SU-DHL-6 (cell line): ENCODE data around the gene ITPR2.
"Not testable (repeated sequence)": the region's sequence is repeated elsewhere in the genome, so short reads cannot be mapped to it uniquely, and the experiment has no call there.

Experiments
- H2AFZ ChIP-seq: fragments of 200-600 bp; sonication (generic); 2 replicates; pipeline ENCODE4 v1.6.1; 2014; ENCODE audit warnings: low read depth, mild to moderate bottlenecking, moderate library complexity, mixed read lengths, antibody characterized with exemption, low read length; ENCODE audit not compliant: severe bottlenecking
- H3F3A ChIP-seq: fragments of 200-600 bp; shearing (Covaris generic); 2 replicates; pipeline ENCODE4 v1.6.0; 2016; ENCODE audit warnings: antibody characterized with exemption, mild to moderate bottlenecking; ENCODE audit not compliant: insufficient read depth
- H3K27ac ChIP-seq: fragments of 200-600 bp; sonication (generic); 2 replicates; pipeline ENCODE4 v1.5.1; 2016; ENCODE audit warnings: low read depth, mild to moderate bottlenecking, low read length, moderate library complexity, mixed read lengths
- H3K27me3 ChIP-seq: fragments of 200-600 bp; sonication (generic), shearing (Covaris generic); 2 replicates; pipeline ENCODE4 v1.6.0; 2014; ENCODE audit warnings: mild to moderate bottlenecking, low read length
- H3K36me3 ChIP-seq: fragments of 200-600 bp; sonication (generic); 2 replicates; pipeline ENCODE4 v1.6.1; 2014; ENCODE audit warnings: mild to moderate bottlenecking, low read length, mixed read lengths
- H3K4me2 ChIP-seq: fragments of 300-600, 200-600 bp; shearing (Covaris generic), sonication (generic); 2 replicates; pipeline ENCODE4 v1.6.0; 2014; ENCODE audit warnings: low read length, low read depth, mild to moderate bottlenecking; ENCODE audit not compliant: poor library complexity, severe bottlenecking
- H3K4me3 ChIP-seq: fragments of 200-600 bp; sonication (generic); 2 replicates; pipeline ENCODE4 v1.5.1; 2014; ENCODE audit warnings: antibody characterized with exemption, low read length, mild to moderate bottlenecking, mixed read lengths; ENCODE audit not compliant: insufficient read depth, poor library complexity, severe bottlenecking
- H3K79me2 ChIP-seq: fragments of 200-600 bp; sonication (generic); 2 replicates; pipeline ENCODE4 v1.6.1; 2014; ENCODE audit warnings: mild to moderate bottlenecking, low read length, moderate library complexity; ENCODE audit not compliant: insufficient read depth
- H3K9ac ChIP-seq: fragments of 200-600 bp; sonication (generic); 2 replicates; pipeline ENCODE4 v1.7.0; 2014; ENCODE audit warnings: mild to moderate bottlenecking, low read length
- H3K9me2 ChIP-seq: fragments of 200-600 bp; sonication (generic); replicated peaks from 2 replicates; pipeline ENCODE4 v1.6.1; 2014; ENCODE audit warnings: low read length; ENCODE audit not compliant: insufficient read depth
- H3K9me3 ChIP-seq: fragments of 200-600 bp; sonication (generic); 2 replicates; pipeline ENCODE4 v1.6.1; 2014; ENCODE audit warnings: low read length, mixed read lengths; ENCODE audit not compliant: insufficient read depth
- H4K20me1 ChIP-seq: fragments of 200-600 bp; sonication (generic); 2 replicates; pipeline ENCODE4 v1.6.1; 2014; ENCODE audit warnings: low read depth, mild to moderate bottlenecking, antibody characterized with exemption, low read length, moderate library complexity, mixed read lengths
- EZH2phosphoT487 ChIP-seq: fragments of 200-600 bp; sonication (generic), shearing (Covaris generic); conservative IDR thresholded peaks from 2 replicates; pipeline ENCODE4 v1.6.1; 2018; ENCODE audit warnings: mild to moderate bottlenecking, antibody characterized with exemption, low read length, moderate library complexity, mixed read lengths
- TF ChIP-seq, protein P1 (sequence below): fragments of 200-600 bp; sonication (generic); IDR thresholded peaks from one replicate; pipeline ENCODE4 v1.5.1; 2017; ENCODE audit warnings: antibody characterized with exemption, mild to moderate bottlenecking, low read length, moderate library complexity; ENCODE audit not compliant: insufficient read depth, poor library complexity, severe bottlenecking

Gene ITPR2

DNA sequence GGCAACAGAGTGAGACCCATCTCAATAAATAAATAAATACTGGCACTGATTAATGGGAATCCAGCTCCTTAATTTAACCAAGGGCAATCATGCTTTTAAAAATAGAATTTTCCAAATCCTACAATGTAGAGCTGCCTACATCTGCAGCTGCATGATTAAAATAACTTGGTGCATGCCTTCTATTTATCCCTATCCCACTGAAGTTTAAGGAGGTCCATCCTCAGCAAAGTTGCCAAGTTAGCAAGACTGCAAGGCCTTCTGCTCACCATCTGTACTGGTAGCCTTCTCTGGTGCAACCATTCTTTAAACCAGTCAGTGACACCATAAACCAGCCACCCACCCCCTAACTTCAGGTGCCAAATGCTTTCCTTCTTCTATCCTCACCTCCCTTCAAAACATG is 226.1 kb downstream of the ITPR2 start:
- no peaks in the 10 kb centered on the region for H3K27me3 ChIP-seq
- H3K4me2 ChIP-seq = no peak overlapping the region
- H3K79me2 ChIP-seq = no peaks in the 10 kb centered on the region
- no peaks in the 10 kb centered on the region for H3K9me2 ChIP-seq
- H4K20me1 ChIP-seq = no peaks in the 10 kb centered on the region
- H3K4me3 ChIP-seq = no peak overlapping the region
- no peaks in the 10 kb centered on the region for H3K9me3 ChIP-seq
- H2AFZ ChIP-seq = no peak overlapping the region
- no peak overlapping the region for H3K27ac ChIP-seq
- H3K36me3 ChIP-seq = no peaks in the 10 kb centered on the region
- TF ChIP-seq, protein P1, sequence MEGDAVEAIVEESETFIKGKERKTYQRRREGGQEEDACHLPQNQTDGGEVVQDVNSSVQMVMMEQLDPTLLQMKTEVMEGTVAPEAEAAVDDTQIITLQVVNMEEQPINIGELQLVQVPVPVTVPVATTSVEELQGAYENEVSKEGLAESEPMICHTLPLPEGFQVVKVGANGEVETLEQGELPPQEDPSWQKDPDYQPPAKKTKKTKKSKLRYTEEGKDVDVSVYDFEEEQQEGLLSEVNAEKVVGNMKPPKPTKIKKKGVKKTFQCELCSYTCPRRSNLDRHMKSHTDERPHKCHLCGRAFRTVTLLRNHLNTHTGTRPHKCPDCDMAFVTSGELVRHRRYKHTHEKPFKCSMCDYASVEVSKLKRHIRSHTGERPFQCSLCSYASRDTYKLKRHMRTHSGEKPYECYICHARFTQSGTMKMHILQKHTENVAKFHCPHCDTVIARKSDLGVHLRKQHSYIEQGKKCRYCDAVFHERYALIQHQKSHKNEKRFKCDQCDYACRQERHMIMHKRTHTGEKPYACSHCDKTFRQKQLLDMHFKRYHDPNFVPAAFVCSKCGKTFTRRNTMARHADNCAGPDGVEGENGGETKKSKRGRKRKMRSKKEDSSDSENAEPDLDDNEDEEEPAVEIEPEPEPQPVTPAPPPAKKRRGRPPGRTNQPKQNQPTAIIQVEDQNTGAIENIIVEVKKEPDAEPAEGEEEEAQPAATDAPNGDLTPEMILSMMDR = no peak
- no peak for TF ChIP-seq EZH2phosphoT487
- H3F3A ChIP-seq = no peaks in the 10 kb centered on the region
- no peak overlapping the region for H3K9ac ChIP-seq

DNA sequence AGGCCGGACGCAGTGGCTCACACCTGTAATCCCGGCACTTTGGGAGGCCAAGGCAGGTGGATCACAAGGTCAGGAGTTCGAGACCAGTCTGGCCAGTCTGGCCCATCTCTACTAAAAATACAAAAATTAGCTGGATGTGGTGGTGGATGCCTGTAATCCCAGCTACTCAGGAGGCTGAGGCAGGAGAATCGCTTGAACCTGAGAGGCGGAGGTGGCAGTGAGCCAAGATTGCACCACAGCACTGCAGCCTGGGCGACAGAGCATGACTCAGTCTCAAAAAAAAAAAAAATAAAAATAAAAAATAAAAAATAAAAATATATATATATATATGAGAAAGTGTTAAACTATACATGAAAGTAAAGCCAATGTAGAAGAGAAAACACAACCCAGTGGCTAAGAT is 228.2 kb downstream of the ITPR2 start:
- not testable (repeated sequence) for H3K27ac ChIP-seq, H3K9ac ChIP-seq, H3K4me3 ChIP-seq, H3K36me3 ChIP-seq, H3K9me3 ChIP-seq, H2AFZ ChIP-seq, H3K4me2 ChIP-seq, H3K9me2 ChIP-seq, H3F3A ChIP-seq, H3K27me3 ChIP-seq, H3K79me2 ChIP-seq, H4K20me1 ChIP-seq

DNA sequence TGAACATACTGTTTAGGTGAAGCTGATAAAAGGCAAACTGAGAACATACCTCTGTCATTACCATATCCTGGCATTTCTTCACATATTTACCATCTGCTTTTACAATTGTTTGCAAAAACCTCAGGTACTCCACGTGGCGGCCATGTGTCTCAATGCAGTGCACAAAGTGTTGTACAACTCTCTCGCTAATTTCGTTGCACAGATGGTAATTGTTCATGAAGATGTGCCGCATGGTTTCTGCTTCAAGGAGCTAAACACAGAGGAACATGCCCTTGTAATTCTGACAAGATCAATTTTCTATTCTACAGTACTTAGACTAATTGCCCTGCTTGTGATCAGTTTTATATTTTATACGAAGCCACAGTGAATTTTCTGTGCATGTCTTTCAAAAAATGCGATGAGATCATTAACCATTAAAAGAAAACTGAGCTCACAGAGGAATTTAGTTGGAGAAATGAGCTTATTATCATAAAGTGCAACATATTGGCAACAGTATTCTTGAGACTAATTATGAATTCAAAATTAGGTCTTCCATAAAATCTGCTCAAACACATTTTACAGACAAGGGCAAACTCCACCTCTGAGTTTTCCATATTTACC is 233.8 kb downstream of the ITPR2 start:
- Histone ChIP-seq H3K9me3 (no peaks in the 10 kb centered on the region), H3K79me2 (no peaks in the 10 kb centered on the region), H3K27me3 (no peaks in the 10 kb centered on the region), H3K4me2 (no peak overlapping the region), H3K4me3 (no peak overlapping the region), H3F3A (no peaks in the 10 kb centered on the region), H3K27ac (no peak overlapping the region), H3K9me2 (no peaks in the 10 kb centered on the region), H2AFZ (no peak overlapping the region), H3K9ac (no peak overlapping the region), H3K36me3 (no peaks in the 10 kb centered on the region), H4K20me1 (no peaks in the 10 kb centered on the region)
- TF ChIP-seq, protein P1 = no peak
- TF ChIP-seq EZH2phosphoT487 = no peak

DNA sequence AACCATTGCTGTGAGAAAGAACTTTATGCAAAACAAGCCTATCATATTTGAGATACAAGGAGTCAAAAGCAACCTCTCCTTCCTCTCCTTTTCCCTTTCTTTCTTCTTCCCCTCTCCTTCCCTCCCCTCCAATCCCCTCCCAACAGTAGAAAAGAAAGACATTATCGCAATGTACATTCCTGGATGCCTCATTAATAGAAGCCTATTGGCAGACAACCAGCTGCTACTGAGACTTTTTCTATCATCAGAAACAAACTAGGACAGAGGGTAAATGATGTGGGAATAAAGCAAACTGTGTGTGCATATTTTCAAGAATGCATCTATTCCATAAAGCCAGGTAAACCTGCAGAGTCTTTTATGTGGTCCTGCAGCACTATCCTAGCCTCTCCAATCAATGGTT is 237.2 kb downstream of the ITPR2 start:
- TF ChIP-seq, protein P1 = no peak
- no peak for TF ChIP-seq EZH2phosphoT487
- no peaks in the 10 kb centered on the region for H3K36me3 ChIP-seq
- H3K27ac ChIP-seq = no peak overlapping the region
- no peak overlapping the region for H3K9ac ChIP-seq
- no peaks in the 10 kb centered on the region for H3K79me2 ChIP-seq
- H3K9me2 ChIP-seq = no peaks in the 10 kb centered on the region
- no peaks in the 10 kb centered on the region for H3K27me3 ChIP-seq
- H3F3A ChIP-seq = no peaks in the 10 kb centered on the region
- H3K4me2 ChIP-seq = no peak overlapping the region
- H2AFZ ChIP-seq = no peak overlapping the region
- no peaks in the 10 kb centered on the region for H3K9me3 ChIP-seq
- no peak overlapping the region for H3K4me3 ChIP-seq
- no peaks in the 10 kb centered on the region for H4K20me1 ChIP-seq
